Activated CD8-positive, alpha-beta memory T cell treated with anti-CD3 and anti-CD28 coated beads for 24 hours (primary cell): ENCODE data around the gene TMEM222.

ENCODE experiments used
- DNase-seq: peaks from one replicate; pipeline ENCODE4 v3.0.0-alpha.2; 2020

The TMEM222 gene

DNA sequence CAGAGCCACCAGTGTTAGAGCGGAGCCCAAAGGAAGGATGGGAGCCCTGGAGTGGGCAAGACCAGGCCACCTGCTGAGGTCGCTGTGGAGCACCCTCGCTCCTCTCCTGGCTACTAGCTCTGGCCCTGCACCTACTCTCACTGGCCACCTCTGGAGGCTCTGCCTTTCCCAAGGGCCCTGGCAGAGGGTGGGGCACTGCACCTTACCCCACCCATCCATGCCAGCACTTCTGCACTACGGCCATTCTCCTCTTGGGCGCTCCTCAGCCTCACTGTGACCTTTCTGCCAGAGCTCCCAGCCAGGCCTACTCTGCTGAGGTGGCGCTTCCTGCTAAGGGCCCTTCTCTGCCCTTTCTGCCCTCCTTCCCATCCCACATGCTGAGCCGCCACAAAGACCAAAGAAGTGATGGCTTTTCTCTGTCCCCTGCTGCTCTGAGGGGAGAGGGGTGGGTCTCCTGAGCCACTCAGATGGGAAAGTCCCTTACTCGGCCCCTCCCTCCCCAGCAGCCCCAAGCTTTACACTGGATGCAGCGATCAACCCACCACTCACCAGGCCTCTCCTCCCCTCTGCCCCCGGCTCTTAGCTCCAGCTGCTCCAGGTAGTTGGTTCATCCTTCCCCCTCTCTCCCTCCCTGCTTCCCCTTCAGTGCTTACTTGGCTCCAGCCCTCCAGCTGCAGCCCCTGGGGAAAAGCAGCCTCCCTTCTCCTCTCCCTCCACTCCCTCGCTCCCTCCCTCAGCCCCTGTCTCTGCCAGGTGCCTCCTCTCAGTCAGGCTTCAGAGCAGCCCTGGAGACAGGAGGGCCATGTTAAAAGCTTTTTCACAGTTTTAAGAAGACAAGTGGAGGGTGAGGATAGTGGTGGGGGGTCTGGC lies 14.8 kb upstream of the TMEM222 start:
- no peak for DNase-seq

- DNase-seq, result no peak
Observed at GRCh38 chr1:27307874-27308598, 13.9 kb upstream of the TMEM222 start.

DNA sequence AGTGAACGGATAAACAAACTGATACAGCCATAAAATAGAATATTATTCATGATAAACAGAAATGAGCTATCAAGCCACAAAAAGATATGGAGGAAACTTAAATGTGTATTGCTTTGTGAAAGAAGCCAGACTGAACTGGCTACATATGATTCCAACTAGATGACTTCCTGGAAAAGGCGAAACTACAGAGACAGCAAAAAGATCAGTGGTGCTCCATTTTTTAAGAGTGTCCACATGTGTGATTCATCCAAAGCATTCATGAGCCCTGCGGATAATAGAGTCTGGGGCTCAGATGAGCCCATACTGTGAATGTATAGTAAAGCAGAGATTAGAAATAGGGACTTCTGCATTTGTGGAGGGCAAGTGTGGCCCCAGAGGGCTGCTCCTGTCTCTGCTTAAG lies 7.8 kb upstream of the TMEM222 start:
- DNase-seq, result no peak

DNA sequence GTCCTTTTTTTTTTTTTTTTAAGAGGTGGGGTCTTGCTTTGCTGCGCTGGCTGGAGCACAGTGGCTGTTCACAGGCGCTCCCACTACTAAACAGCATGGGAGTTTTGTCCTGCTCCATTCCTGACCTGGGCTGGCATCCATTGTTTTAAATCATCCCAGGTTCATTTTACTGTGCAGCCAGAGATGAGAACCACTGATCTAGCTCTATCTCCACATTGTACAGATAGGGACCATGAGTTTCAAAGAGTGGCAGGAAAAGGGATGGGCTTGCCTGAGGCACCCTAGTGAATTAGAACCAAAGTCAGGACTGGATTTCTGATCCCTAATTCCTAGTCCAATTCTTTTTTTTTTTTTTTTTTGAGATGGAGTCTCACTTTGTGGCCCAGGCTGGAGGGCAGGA lies 7.2 kb upstream of the TMEM222 start:
- DNase-seq, result no peak

DNA sequence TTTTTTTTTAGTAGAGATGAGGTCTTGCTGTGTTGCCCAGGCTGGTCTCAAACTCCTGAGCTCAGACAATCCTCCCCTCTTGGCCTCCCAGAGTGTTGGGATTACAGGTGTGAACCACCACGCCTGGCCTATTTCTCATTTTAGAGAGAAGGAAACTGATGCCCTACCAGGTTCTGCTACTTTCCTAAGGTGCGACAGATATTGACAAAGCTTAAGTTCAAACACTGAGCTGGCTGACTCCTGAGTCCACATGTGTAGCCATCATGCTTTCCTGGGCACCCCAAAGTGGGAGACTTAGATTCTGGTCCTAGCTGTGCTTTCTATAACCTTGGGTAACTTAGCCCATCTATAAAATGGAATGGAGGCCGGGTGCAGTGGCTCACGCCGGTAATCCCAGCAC lies 5.1 kb upstream of the TMEM222 start:
- DNase-seq, result no peak

DNA sequence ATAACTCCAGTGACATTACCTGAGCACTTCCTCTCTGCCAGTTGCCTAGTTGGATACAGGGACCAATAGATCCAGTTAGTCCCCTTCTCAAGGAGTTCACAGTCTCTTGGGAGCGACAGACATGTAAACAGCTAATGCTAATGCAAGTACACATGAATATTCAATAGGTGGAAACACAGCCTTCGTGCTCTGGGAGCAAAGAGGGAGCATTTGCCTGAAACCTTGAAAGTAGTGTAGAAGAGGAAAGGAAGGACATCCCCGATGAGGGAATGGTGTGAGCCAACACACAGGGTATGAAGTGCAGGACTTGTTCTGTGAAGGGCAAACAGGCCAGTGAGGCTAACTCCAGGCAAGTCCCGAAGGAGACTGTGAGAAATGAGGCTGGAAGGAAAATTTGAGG lies 3.8 kb upstream of the TMEM222 start:
- DNase-seq, result no peak

- DNase-seq, result no peak
Observed at GRCh38 chr1:27318596-27318995, 3.4 kb upstream of the TMEM222 start.

DNA sequence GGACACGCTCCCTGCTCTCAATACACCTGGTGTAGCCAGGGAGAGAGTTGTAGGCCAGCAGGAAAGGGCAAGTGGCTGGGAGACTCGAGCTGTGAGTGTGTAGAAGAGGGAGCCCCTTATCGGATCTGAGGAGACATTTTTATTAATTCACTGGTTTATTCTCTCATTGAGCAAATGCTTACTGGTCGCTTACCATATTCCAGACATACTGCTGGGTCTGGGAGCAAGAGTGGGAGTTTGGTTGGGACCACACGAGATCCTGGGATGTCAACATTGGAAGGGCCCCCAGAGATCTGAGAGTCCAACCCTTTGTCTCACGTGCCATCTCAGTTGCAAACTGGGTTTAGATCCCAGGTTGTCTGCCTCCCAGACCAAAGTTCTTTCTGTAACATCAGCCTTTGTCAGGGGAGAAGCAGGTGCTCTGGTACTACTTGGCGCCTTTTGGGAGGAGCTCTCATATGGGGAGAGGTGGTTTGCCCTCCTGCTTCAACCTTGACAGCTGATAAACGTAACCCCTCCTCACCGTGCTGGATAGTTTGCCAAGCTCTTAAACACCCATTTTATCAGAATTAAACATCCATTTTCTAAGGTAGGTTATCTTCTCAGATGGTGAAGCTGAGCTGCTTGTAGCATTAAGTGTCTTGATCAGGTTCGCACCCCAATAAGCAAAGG lies 742 bp downstream of the TMEM222 start:
- no peak for DNase-seq

GRCh38 chr1:27325286-27325685 lies 3.3 kb downstream of the TMEM222 start:
- no peak for DNase-seq

DNA sequence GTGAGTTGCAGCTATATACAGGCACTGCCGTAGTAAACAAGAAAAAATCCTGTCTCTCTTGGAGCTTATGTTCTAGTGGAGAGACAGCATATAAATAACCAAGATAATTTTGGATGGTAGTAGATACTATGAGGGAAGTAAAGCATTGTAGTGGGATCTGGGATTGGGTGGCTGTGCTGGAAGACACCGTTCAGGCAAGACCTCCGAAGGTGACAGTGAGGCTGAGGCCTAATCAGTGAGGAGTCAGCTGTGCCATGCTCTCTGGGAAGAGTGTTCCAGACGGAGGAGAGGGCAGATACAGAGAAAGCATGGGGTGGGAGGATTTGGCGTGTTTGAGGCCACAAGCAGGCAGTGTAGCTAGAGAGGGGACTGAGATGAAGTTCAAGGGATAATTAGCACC lies 6.0 kb downstream of the TMEM222 start:
- no peak for DNase-seq

GRCh38 chr1:27330786-27331185 lies 8.8 kb downstream of the TMEM222 start:
- DNase-seq, result no peak

DNA sequence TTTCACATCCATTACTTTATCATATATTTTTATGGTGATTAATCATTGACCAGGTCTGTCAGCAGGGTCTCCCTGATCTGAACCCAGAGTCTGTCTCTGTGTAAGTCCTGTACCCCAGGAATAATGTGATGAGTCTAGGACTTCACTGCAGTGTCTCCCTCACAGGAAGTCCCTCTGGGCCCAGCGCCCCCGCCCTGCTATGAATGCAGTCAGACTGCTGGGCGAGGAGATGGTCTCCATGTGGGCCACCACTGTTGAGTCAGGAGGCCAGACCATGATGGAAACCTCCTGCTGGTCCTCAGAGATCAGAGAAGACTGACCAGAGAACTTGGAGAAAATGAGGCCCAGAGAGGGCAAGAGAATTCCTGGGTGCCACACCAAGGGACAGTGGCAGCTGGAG lies 9.5 kb downstream of the TMEM222 start:
- no peak for DNase-seq

DNA sequence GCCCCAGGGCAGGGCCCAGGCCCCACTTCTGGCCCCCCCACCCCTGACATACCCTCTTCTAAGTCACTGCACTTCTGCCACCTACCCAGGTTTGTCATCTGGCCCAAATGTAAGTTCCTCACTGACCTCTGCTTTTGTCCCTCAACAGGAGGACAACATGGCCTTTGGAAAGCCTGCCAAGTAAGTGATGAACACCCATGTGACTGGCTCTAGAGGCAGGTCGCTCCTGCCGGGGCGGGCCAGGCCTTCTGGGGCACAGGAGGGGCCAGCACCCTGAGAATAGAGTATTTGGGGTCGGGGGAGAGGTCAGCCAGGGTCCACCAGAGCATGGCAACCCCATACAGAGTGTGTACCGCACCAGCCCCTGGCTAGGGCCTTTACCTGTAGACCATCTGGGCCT lies 10.0 kb downstream of the TMEM222 start:
- DNase-seq, result no peak

DNA sequence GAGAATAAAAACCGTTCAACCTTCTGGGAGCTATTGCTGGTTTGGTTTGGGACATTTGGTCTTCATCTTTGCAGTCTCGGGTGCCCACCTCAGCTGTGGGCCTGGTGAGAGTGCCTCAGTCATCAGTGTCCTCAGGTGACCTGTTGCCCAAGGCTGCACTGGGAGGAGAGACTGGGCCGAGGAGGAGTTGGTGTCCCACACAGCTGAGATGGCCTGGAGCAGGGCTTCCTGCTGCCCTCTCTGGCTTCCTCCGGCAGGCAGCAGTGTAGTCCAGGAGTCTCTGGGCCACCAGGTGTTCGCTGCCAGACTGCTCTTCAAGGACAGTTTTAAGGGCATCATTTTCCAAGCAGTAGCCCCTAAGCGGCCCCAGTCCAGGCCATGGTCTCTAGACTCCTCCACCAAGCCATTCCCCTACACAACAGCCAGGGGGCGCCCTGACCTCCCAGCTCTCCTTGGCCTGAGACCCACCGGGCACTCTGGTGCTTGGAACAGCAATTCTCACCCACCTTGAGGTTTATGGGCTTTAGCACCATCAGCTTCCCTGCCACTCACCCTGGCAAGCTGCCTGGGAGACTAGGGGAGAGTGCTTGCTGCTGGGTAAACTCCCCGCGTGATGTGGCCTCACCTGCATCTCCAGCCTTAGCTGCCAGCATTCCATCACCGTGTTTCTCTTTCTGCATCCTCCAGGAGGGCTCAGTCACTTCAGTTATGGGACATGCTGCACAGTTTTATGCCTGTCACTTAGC lies 10.7 kb downstream of the TMEM222 start:
- peak; percentile 80 for DNase-seq

DNA sequence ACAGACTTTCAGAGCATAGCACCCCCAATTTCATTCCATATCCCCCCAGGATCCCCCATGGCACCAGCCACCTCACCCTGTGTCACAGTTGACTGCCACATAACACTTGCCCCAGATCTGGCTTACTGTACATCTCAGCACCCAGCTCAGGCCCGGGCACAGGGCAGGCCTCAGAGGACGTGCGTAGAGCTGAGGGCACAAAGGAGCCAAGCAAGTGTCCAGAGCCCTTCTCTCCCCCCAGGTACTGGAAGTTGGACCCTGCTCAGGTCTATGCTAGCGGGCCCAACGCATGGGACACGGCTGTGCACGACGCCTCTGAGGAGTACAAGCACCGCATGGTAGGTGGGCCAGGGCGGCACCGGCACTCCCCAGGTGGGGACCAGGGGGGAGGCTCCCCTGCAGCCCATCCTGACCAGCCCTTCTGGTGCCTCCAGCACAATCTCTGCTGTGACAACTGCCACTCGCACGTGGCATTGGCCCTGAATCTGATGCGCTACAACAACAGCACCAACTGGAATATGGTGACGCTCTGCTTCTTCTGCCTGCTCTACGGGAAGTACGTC lies 11.8 kb downstream of the TMEM222 start:
- DNase-seq, result no peak

DNA sequence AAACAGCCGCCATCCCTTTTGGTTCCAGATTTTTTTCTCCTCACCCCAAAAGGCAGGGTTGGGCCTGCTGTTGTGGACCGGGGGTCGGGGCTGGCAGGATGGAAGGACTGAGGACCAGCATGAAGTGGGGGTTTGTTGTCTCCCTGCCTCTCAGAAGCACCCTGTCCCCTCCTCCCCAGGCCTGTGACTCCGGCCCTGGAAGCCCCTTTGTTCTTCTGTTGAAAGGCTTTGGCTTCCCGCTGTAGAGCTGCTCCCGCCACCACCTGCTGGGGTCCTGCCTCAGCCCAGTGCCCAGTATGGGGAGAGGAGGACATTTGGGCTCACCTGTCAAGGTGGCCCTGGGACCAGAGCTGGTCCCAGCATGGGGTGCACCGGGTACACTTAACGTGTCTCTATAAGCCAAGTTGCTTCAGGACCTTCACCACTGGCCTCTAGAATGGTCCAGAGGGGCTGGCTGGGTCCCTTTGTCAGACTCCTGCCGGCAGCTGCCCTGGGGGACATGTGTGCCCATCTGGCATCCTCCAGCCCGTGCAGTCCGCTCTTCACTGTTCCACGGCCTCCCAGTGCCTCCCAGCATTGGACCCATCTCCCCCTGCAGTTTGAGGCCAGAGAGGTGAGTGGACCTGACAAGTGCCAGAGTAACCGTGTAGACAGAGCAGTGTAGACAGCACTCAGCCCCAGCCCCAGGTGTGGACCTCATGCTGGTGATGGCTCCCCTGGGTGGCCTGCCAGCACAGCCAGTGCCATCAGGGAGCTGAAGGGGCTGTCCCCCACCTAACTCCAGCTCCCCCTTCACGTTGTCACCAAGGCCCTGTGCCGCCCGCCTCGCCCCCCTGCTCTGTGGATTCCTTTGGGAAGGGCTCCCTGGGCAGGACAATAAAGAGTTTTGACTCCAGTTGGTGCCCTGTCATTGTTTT lies 13.8 kb downstream of the TMEM222 start:
- DNase-seq, result no peak

DNA sequence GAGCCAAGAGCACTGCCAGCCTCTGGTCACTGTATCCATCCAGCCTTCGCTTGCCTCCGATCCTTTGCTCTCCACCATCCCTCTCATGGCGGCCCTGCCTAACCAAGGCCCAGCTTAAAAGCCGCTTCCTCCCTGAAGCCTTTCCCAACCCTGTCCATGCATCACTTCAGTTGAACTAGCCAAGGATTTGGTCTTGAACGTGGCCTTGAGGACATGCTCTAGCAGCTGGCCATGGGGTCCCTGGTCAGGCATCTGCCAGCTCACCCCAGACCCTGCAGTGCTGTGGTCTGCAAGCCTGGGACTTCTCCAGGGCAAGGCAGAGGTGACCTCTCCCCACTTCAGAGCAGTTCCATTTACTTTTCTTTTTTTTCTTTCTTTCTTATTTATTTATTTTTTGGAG lies 14.8 kb downstream of the TMEM222 start:
- DNase-seq, result no peak

DNA sequence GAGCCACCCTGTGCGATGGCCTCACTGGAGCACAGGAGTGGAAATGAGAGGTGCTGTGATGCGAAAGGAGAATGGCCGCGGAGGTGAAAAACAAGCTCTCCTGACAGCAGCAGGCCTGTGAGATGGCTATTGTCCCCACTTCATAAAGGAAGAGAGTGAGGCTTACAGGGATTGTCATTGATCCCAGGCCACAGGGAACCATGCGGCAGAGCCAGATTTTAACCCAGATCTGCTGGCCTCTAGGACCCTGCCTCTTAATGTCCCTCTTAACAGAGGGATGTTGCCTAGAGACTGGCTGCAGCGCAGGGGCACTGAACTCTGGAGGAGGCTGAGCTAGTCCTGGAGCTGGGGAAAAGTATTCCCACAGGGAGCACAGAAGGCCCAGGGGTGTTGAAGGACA lies 16.8 kb downstream of the TMEM222 start:
- DNase-seq, result no peak

- no peak for DNase-seq
Observed at GRCh38 chr1:27339213-27339612, 17.2 kb downstream of the TMEM222 start.

- peak; percentile 87 for DNase-seq
Observed at GRCh38 chr1:27341525-27342252, 19.7 kb downstream of the TMEM222 start, which contains the start of gene SYTL1. TSS of gene SYTL1 (plus strand) at chr1:27342022. CDS start at chr1:27345335, 3,313 bp downstream.

- DNase-seq, result peak; percentile 75
Observed at GRCh38 chr1:27342391-27342777, 20.4 kb downstream of the TMEM222 start.
